ENCODE data around the gene SHTN1.

SHTN1 gene

DNA sequence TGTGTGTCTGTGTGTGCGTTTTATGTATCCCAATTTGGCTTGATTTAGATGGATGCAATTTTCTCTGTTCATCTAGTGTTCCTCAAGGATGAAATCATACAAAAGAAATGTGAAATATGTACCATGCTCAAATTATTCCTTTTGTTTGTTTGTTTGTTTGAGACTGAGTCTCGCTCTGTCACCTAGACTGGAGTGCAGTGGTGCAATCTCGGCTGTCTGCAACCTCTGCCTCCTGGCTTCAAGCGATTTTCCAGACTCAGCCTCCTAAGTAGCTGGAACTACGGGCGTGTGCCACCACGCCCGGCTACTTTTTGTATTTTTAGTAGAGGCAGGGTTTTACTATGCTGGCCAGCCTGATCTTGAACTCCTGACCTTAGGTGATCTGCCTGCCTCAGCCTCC, 11.3 kb upstream of the SHTN1 start (continued):
- no peak for TF ChIP-seq ESRRG (CRISPR knock-in tag; IDR thresholded peaks at IDR 0.05)
- TF ChIP-seq, protein P1, sequence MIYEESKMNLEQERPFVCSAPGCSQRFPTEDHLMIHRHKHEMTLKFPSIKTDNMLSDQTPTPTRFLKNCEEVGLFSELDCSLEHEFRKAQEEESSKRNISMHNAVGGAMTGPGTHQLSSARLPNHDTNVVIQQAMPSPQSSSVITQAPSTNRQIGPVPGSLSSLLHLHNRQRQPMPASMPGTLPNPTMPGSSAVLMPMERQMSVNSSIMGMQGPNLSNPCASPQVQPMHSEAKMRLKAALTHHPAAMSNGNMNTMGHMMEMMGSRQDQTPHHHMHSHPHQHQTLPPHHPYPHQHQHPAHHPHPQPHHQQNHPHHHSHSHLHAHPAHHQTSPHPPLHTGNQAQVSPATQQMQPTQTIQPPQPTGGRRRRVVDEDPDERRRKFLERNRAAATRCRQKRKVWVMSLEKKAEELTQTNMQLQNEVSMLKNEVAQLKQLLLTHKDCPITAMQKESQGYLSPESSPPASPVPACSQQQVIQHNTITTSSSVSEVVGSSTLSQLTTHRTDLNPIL (CRISPR knock-in tag; IDR thresholded peaks at IDR 0.05; ENCODE audit: low read depth), result no peak
- no peak for TF ChIP-seq ZFP30 (CRISPR knock-in tag; IDR thresholded peaks at IDR 0.05)
- no peak for TF ChIP-seq CSDC2 (CRISPR knock-in tag; IDR thresholded peaks at IDR 0.05)

DNA sequence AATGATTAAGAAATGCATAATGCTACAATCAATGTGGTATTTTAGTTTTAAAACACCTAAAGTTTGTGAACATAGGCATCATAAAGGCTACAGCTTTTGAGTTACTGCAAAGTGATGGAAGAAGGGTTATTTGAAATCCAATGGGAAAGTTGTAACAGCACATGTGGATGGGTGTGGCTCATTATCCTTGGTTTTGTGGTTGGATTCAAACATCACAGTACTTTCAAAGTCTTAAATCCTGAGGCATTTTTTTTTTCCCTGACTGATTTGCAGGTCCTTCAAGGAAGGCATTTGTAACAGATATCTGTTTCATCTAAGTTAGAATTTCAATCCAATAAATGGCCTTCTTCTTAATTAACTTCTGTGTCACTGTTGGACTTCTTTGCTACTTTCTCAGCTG, 9.8 kb upstream of the SHTN1 start:
- TF ChIP-seq RARB (CRISPR knock-in tag; IDR thresholded peaks at IDR 0.05) (no peak), BACH2 (CRISPR knock-in tag; IDR thresholded peaks at IDR 0.05; ENCODE audit: borderline replicate concordance) (no peak), GLIS3 (CRISPR knock-in tag; IDR thresholded peaks at IDR 0.05) (no peak)
- TF ChIP-seq, protein P2, sequence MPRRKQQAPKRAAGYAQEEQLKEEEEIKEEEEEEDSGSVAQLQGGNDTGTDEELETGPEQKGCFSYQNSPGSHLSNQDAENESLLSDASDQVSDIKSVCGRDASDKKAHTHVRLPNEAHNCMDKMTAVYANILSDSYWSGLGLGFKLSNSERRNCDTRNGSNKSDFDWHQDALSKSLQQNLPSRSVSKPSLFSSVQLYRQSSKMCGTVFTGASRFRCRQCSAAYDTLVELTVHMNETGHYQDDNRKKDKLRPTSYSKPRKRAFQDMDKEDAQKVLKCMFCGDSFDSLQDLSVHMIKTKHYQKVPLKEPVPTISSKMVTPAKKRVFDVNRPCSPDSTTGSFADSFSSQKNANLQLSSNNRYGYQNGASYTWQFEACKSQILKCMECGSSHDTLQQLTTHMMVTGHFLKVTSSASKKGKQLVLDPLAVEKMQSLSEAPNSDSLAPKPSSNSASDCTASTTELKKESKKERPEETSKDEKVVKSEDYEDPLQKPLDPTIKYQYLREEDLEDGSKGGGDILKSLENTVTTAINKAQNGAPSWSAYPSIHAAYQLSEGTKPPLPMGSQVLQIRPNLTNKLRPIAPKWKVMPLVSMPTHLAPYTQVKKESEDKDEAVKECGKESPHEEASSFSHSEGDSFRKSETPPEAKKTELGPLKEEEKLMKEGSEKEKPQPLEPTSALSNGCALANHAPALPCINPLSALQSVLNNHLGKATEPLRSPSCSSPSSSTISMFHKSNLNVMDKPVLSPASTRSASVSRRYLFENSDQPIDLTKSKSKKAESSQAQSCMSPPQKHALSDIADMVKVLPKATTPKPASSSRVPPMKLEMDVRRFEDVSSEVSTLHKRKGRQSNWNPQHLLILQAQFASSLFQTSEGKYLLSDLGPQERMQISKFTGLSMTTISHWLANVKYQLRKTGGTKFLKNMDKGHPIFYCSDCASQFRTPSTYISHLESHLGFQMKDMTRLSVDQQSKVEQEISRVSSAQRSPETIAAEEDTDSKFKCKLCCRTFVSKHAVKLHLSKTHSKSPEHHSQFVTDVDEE (CRISPR knock-in tag; IDR thresholded peaks at IDR 0.05), result no peak

DNA sequence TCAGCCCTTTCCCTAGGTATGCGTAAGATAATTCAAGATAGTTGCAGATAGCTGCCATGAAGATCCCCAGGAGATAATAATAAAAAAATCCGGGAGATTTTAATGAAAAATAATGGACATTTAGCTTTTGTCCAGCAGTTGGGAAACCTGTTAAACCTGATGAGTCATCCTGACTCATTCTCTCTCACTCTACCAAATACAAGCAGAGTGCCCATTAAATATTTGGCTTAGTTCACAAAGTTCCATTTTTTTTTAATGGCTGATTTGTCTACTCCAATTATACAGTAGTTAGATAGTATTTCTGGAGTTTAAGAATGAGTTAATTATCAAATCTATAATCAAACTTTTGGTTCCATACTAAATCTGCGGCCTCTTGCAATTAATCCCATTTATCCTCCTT, 2.1 kb upstream of the SHTN1 start:
- TF ChIP-seq, protein P2 (CRISPR knock-in tag; IDR thresholded peaks at IDR 0.05), result no peak
- TF ChIP-seq, protein P3, sequence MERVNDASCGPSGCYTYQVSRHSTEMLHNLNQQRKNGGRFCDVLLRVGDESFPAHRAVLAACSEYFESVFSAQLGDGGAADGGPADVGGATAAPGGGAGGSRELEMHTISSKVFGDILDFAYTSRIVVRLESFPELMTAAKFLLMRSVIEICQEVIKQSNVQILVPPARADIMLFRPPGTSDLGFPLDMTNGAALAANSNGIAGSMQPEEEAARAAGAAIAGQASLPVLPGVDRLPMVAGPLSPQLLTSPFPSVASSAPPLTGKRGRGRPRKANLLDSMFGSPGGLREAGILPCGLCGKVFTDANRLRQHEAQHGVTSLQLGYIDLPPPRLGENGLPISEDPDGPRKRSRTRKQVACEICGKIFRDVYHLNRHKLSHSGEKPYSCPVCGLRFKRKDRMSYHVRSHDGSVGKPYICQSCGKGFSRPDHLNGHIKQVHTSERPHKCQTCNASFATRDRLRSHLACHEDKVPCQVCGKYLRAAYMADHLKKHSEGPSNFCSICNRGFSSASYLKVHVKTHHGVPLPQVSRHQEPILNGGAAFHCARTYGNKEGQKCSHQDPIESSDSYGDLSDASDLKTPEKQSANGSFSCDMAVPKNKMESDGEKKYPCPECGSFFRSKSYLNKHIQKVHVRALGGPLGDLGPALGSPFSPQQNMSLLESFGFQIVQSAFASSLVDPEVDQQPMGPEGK (CRISPR knock-in tag; IDR thresholded peaks at IDR 0.05; ENCODE audit: borderline replicate concordance), result 0 out of 2 replicates have a peak, but pooled peaks have one; percentile 43
- peak; percentile 92 for TF ChIP-seq ISL1 (CRISPR knock-in tag; IDR thresholded peaks at IDR 0.05)
- TF ChIP-seq TOX (CRISPR knock-in tag; IDR thresholded peaks at IDR 0.05; ENCODE audit: borderline replicate concordance), result peak; percentile 54; the same call in 1 of the 2 replicates
- TF ChIP-seq, protein P4, sequence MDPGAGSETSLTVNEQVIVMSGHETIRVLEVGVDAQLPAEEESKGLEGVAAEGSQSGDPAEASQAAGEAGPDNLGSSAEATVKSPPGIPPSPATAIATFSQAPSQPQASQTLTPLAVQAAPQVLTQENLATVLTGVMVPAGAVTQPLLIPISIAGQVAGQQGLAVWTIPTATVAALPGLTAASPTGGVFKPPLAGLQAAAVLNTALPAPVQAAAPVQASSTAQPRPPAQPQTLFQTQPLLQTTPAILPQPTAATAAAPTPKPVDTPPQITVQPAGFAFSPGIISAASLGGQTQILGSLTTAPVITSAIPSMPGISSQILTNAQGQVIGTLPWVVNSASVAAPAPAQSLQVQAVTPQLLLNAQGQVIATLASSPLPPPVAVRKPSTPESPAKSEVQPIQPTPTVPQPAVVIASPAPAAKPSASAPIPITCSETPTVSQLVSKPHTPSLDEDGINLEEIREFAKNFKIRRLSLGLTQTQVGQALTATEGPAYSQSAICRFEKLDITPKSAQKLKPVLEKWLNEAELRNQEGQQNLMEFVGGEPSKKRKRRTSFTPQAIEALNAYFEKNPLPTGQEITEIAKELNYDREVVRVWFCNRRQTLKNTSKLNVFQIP (CRISPR knock-in tag; IDR thresholded peaks at IDR 0.05; ENCODE audit: borderline replicate concordance, low read depth), result no peak
- TF ChIP-seq ZC3H10 (CRISPR knock-in tag; IDR thresholded peaks at IDR 0.05), result peak; percentile 79
- ATAC-seq, result peak; percentile 31; the same call in 2 of the 3 replicates

More for the DNA sequence above, 9.8 kb upstream of the SHTN1 start:
- ATAC-seq, result no peak

DNA sequence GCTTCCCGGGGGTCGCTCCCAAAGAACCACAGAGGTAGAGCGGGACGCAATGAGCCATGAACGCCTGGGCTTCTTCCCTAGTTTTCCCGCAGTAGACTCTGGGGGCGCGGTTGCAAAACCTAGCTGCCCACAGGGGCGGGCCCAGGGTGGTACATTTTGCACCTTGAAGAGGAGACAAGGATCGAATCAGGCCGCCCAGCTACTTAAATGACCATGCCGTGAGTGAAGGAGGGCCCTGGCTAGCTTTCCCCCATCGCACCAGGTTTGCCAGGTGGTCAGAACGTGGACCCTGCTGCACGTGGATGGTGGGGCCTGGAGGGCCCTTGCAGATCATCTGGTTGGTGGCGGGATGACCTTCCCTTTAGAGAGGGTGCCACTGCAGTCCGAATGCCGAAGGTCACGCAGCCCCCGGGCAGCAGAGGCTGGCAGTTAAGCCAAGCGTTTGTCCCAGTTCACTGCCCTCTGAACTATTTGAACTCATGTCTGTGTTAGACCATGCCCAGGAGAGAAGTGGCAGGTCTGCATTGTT, 604 bp upstream of the SHTN1 start:
- peak; percentile 70 for ATAC-seq
- TF ChIP-seq, protein P4 (CRISPR knock-in tag; IDR thresholded peaks at IDR 0.05; ENCODE audit: borderline replicate concordance, low read depth), result no peak
- TF ChIP-seq BACH2 (CRISPR knock-in tag; IDR thresholded peaks at IDR 0.05; ENCODE audit: borderline replicate concordance) (no peak), GLIS3 (CRISPR knock-in tag; IDR thresholded peaks at IDR 0.05) (no peak), ZC3H10 (CRISPR knock-in tag; IDR thresholded peaks at IDR 0.05) (no peak), ZFP30 (CRISPR knock-in tag; IDR thresholded peaks at IDR 0.05) (no peak), OSR1 (CRISPR knock-in tag; IDR thresholded peaks at IDR 0.05) (no peak), ARNTL (CRISPR knock-in tag; IDR thresholded peaks at IDR 0.05; ENCODE audit: borderline replicate concordance, low read depth) (no peak), CSDC2 (CRISPR knock-in tag; IDR thresholded peaks at IDR 0.05) (no peak), TOX (CRISPR knock-in tag; IDR thresholded peaks at IDR 0.05; ENCODE audit: borderline replicate concordance) (no peak)
- TF ChIP-seq, protein P1 (CRISPR knock-in tag; IDR thresholded peaks at IDR 0.05; ENCODE audit: low read depth), result no peak
- TF ChIP-seq, protein P5, sequence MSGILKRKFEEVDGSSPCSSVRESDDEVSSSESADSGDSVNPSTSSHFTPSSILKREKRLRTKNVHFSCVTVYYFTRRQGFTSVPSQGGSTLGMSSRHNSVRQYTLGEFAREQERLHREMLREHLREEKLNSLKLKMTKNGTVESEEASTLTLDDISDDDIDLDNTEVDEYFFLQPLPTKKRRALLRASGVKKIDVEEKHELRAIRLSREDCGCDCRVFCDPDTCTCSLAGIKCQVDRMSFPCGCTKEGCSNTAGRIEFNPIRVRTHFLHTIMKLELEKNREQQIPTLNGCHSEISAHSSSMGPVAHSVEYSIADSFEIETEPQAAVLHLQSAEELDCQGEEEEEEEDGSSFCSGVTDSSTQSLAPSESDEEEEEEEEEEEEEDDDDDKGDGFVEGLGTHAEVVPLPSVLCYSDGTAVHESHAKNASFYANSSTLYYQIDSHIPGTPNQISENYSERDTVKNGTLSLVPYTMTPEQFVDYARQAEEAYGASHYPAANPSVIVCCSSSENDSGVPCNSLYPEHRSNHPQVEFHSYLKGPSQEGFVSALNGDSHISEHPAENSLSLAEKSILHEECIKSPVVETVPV (CRISPR knock-in tag; IDR thresholded peaks at IDR 0.05), result no peak

Measured in SK-N-SH treated with all-trans-retinoic acid at 6 μM for 48 hours (cell line).